WTC11 (cell line): ENCODE measurements around the gene AGA. TPM values are rescaled to one million over a fixed set of nuclear protein-coding genes. Genes with fewer than 3 reads are reported as not detected.

Experiments used
- ATAC-seq: fragments of 200-7000 bp; cut with Tn5 transposase; 2 replicates; pipeline ENCODE4 v1.10.0; 2021; ENCODE audit warnings: mild to moderate bottlenecking, moderate library complexity
- CTCF ChIA-PET: fragments of 300-600 bp; sonication (Branson Sonifier 250); formaldehyde crosslinking; loops from one replicate; lab custom pipeline; 2021; ENCODE audit warnings: antibody characterized with exemption; lab: Charles Lee
- POLR2A ChIA-PET: fragments of 350-600 bp; sonication (Branson Sonifier 250); formaldehyde crosslinking; loops from one replicate; lab custom pipeline; 2021; ENCODE audit warnings: antibody characterized with exemption; lab: Charles Lee
- DNase-seq: peaks from one replicate; pipeline ENCODE4 v3.0.0; 2021; ENCODE audit warnings: low spot score
- H3K27ac Mint-ChIP-seq: 2 replicates; pipeline ENCODE4 v1.8.0; 2021; ENCODE audit warnings: mixed read lengths
- H3K27me3 Mint-ChIP-seq: 2 replicates; pipeline ENCODE4 v1.8.0; 2021; ENCODE audit warnings: low read depth, mild to moderate bottlenecking, moderate library complexity, mixed read lengths
- H3K36me3 Mint-ChIP-seq: 2 replicates; pipeline ENCODE4 v1.8.0; 2021; ENCODE audit warnings: mixed read lengths
- H3K4me1 Mint-ChIP-seq: 2 replicates; pipeline ENCODE4 v1.8.0; 2022; ENCODE audit warnings: mixed read lengths
- H3K4me3 Mint-ChIP-seq: 2 replicates; pipeline ENCODE4 v1.8.0; 2021; ENCODE audit warnings: mild to moderate bottlenecking, moderate library complexity, mixed read lengths
- H3K9me3 Mint-ChIP-seq: 2 replicates; pipeline ENCODE4 v1.8.0; 2021; ENCODE audit warnings: mixed read lengths
- CREB1 ChIP-seq: sonication (generic); formaldehyde crosslinking; IDR thresholded peaks from 2 replicates; pipeline ENCODE4 v1.8.0; 2023; ENCODE audit warnings: mild to moderate bottlenecking, missing genetic modification reagents
- HMGA2 ChIP-seq: fragments of 250-450 bp; sonication (Bioruptor Pico); IDR thresholded peaks from 2 replicates; pipeline ENCODE4 v1.4.0; 2021; ENCODE audit warnings: mild to moderate bottlenecking, moderate library complexity
- IRF2 ChIP-seq: sonication (generic); formaldehyde crosslinking; IDR thresholded peaks from 2 replicates; pipeline ENCODE4 v1.8.0; 2022; ENCODE audit warnings: low read depth, missing genetic modification reagents, borderline replicate concordance
- JUN ChIP-seq: sonication (generic); formaldehyde crosslinking; IDR thresholded peaks from 2 replicates; pipeline ENCODE4 v1.8.0; 2023; ENCODE audit warnings: mild to moderate bottlenecking, missing genetic modification reagents
- KAT7 ChIP-seq: sonication (generic); formaldehyde crosslinking; IDR thresholded peaks from 2 replicates; pipeline ENCODE4 v1.8.1; 2023; ENCODE audit warnings: missing genetic modification reagents, mild to moderate bottlenecking, borderline replicate concordance
- NFYB ChIP-seq: sonication (generic); formaldehyde crosslinking; conservative IDR thresholded peaks from 2 replicates; pipeline ENCODE4 v1.8.0; 2022; ENCODE audit warnings: low read depth, missing genetic modification reagents
- NR3C1 ChIP-seq: sonication (generic); formaldehyde crosslinking; conservative IDR thresholded peaks from 2 replicates; pipeline ENCODE4 v1.8.1; 2023; ENCODE audit warnings: low read depth, mild to moderate bottlenecking, missing genetic modification reagents
- SOX15 ChIP-seq: fragments of 250-450 bp; sonication (Bioruptor Pico); IDR thresholded peaks from 2 replicates; pipeline ENCODE4 v1.9.0; 2021; ENCODE audit warnings: mild to moderate bottlenecking
- ZNF121 ChIP-seq: sonication (generic); formaldehyde crosslinking; IDR thresholded peaks from 2 replicates; pipeline ENCODE4 v1.8.0; 2023; ENCODE audit warnings: missing genetic modification reagents
- ZNF416 ChIP-seq: fragments of 250-450 bp; sonication (Bioruptor Pico); IDR thresholded peaks from 2 replicates; pipeline ENCODE4 v1.9.0; 2021; ENCODE audit warnings: mild to moderate bottlenecking, inconsistent platforms
- ZNF423 ChIP-seq: fragments of 250-450 bp; sonication (Bioruptor Pico); IDR thresholded peaks from 2 replicates; pipeline ENCODE4 v2.1.2; 2022; ENCODE audit warnings: mild to moderate bottlenecking, moderate library complexity
- ZNF671 ChIP-seq: fragments of 250-450 bp; sonication (Bioruptor Pico); IDR thresholded peaks from 2 replicates; pipeline ENCODE4 v1.8.0; 2021; ENCODE audit warnings: mild to moderate bottlenecking
- total RNA-seq: library from RNA; stranded (reverse); gene quantifications from 3 replicates; pipeline ENCODE4 v1.2.3, GENCODE V29; 2021
- TF ChIP-seq, protein P1 (sequence below): sonication (generic); formaldehyde crosslinking; IDR thresholded peaks from 2 replicates; pipeline ENCODE4 v1.8.0; 2023; ENCODE audit warnings: missing genetic modification reagents, mild to moderate bottlenecking, borderline replicate concordance
- TF ChIP-seq, protein P2 (sequence below): fragments of 250-450 bp; sonication (Bioruptor Pico); IDR thresholded peaks from 2 replicates; pipeline ENCODE4 v1.9.0; 2021; ENCODE audit warnings: mild to moderate bottlenecking, borderline replicate concordance
- TF ChIP-seq, protein P3 (sequence below): fragments of 250-450 bp; sonication (Bioruptor Pico); conservative IDR thresholded peaks from 2 replicates; pipeline ENCODE4 v1.9.0; 2021; ENCODE audit warnings: mild to moderate bottlenecking
- TF ChIP-seq, protein P4 (sequence below): sonication (generic); formaldehyde crosslinking; IDR thresholded peaks from 2 replicates; pipeline ENCODE4 v1.8.0; 2022; ENCODE audit warnings: mild to moderate bottlenecking, missing genetic modification reagents
- TF ChIP-seq, protein P5 (sequence below): sonication (generic); formaldehyde crosslinking; IDR thresholded peaks from 2 replicates; pipeline ENCODE4 v1.8.1; 2022; ENCODE audit warnings: missing genetic modification reagents, borderline replicate concordance

Gene AGA
- total RNA-seq, 1 experiment from 2014 or later, result 6.8 TPM

DNA sequence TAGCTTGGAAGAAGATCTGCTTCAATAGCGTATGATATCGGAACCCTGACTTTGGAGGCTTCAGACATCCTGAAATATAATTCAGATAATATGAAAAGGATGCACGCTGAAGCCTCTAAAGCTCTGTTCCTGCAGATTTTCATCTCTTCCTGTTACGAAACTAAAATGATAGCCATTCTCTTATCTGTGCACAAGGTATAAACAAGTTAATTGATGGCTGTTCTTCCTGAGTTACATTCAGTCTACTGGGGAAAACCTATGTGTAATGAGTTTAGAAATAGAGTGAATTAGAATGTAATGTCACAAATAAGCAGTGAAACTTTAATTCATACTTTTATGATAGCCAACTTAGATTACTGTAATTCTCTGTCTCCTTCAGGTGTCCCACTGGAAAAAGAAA is 36.8 kb upstream of the AGA start (continued):
- TF ChIP-seq JUN (no peak), IRF2 (CRISPR knock-in tag) (no peak)

DNA sequence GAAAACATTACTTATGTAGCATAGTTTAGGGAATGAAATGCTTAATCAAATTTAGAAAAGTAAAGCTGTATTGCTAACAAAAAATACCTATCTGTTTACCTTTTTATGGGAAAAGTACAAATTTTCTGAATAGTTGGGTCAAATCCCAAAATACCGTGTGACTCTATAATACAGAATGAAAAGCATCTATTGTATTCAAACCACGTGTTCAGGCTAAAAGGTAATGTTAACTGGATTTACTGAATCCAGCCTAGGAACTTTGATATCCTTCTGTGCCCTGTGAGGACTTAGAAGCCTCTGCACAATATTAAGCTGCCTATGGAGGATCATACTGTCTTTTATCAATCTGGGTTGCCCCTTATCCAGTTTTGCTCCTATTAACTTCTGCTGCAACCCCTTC is 36.3 kb upstream of the AGA start:
- no peak for TF ChIP-seq ZNF121 (CRISPR knock-in tag)
- TF ChIP-seq, protein P1, sequence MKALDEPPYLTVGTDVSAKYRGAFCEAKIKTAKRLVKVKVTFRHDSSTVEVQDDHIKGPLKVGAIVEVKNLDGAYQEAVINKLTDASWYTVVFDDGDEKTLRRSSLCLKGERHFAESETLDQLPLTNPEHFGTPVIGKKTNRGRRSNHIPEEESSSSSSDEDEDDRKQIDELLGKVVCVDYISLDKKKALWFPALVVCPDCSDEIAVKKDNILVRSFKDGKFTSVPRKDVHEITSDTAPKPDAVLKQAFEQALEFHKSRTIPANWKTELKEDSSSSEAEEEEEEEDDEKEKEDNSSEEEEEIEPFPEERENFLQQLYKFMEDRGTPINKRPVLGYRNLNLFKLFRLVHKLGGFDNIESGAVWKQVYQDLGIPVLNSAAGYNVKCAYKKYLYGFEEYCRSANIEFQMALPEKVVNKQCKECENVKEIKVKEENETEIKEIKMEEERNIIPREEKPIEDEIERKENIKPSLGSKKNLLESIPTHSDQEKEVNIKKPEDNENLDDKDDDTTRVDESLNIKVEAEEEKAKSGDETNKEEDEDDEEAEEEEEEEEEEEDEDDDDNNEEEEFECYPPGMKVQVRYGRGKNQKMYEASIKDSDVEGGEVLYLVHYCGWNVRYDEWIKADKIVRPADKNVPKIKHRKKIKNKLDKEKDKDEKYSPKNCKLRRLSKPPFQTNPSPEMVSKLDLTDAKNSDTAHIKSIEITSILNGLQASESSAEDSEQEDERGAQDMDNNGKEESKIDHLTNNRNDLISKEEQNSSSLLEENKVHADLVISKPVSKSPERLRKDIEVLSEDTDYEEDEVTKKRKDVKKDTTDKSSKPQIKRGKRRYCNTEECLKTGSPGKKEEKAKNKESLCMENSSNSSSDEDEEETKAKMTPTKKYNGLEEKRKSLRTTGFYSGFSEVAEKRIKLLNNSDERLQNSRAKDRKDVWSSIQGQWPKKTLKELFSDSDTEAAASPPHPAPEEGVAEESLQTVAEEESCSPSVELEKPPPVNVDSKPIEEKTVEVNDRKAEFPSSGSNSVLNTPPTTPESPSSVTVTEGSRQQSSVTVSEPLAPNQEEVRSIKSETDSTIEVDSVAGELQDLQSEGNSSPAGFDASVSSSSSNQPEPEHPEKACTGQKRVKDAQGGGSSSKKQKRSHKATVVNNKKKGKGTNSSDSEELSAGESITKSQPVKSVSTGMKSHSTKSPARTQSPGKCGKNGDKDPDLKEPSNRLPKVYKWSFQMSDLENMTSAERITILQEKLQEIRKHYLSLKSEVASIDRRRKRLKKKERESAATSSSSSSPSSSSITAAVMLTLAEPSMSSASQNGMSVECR, result no peak
- no peak for TF ChIP-seq ZNF671
- no peak for TF ChIP-seq SOX15 (CRISPR knock-in tag)
- no peak for TF ChIP-seq NFYB (CRISPR knock-in tag)
- TF ChIP-seq, protein P2, sequence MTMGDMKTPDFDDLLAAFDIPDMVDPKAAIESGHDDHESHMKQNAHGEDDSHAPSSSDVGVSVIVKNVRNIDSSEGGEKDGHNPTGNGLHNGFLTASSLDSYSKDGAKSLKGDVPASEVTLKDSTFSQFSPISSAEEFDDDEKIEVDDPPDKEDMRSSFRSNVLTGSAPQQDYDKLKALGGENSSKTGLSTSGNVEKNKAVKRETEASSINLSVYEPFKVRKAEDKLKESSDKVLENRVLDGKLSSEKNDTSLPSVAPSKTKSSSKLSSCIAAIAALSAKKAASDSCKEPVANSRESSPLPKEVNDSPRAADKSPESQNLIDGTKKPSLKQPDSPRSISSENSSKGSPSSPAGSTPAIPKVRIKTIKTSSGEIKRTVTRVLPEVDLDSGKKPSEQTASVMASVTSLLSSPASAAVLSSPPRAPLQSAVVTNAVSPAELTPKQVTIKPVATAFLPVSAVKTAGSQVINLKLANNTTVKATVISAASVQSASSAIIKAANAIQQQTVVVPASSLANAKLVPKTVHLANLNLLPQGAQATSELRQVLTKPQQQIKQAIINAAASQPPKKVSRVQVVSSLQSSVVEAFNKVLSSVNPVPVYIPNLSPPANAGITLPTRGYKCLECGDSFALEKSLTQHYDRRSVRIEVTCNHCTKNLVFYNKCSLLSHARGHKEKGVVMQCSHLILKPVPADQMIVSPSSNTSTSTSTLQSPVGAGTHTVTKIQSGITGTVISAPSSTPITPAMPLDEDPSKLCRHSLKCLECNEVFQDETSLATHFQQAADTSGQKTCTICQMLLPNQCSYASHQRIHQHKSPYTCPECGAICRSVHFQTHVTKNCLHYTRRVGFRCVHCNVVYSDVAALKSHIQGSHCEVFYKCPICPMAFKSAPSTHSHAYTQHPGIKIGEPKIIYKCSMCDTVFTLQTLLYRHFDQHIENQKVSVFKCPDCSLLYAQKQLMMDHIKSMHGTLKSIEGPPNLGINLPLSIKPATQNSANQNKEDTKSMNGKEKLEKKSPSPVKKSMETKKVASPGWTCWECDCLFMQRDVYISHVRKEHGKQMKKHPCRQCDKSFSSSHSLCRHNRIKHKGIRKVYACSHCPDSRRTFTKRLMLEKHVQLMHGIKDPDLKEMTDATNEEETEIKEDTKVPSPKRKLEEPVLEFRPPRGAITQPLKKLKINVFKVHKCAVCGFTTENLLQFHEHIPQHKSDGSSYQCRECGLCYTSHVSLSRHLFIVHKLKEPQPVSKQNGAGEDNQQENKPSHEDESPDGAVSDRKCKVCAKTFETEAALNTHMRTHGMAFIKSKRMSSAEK (CRISPR knock-in tag), result no peak
- TF ChIP-seq ZNF416 (CRISPR knock-in tag), result no peak
- no peak for TF ChIP-seq ZNF423 (CRISPR knock-in tag)
- TF ChIP-seq, protein P3, sequence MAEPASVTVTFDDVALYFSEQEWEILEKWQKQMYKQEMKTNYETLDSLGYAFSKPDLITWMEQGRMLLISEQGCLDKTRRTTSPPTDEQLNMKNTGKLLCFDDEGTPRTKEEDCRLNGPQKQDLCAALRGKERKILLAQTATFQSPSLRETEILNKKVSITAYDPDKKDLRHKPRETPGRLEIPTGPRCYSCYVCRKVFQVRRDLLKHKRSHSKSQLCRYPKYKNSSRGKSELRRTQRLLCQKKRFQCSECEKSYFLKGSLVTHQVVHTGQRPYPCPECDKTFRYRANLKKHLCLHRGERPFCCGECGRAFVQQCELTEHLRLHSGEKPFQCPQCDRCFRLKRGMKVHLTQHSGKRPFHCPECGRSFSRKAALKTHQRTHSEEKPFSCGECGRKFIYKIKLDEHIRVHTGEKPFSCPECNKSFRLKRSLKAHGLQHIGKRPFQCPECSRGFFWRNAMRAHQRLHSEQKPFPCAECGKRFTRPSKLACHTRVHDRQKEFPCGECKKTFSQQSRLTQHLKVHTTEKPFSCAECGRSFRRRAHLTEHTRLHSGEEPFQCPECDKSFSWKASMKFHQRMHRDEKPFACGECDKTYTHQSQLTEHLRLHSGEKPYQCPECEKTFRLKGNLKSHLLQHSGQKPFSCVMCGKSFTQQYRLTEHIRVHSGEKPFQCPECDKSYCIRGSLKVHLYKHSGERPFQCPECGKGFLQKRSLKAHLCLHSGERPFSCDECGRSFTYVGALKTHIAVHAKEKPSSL (CRISPR knock-in tag), result no peak
- peaks cover 7% of the 10 kb centered on the region for H3K4me1 Mint-ChIP-seq
- DNase-seq (no peak), ATAC-seq (no peak)
- H3K27ac Mint-ChIP-seq, result no peak overlapping the region
- POLR2A ChIA-PET, result no interaction called here
- H3K4me3 Mint-ChIP-seq, result no peak overlapping the region
- no peaks in the 10 kb centered on the region for H3K9me3 Mint-ChIP-seq
- no peaks in the 10 kb centered on the region for H3K36me3 Mint-ChIP-seq
- H3K27me3 Mint-ChIP-seq, result no peaks in the 10 kb centered on the region
- CTCF ChIA-PET, result interaction anchor here (1.0 kb wide), 1 partner anchor 26 kb away, joined by 3 read pairs; no protein-coding TSS in a partner anchor

DNA sequence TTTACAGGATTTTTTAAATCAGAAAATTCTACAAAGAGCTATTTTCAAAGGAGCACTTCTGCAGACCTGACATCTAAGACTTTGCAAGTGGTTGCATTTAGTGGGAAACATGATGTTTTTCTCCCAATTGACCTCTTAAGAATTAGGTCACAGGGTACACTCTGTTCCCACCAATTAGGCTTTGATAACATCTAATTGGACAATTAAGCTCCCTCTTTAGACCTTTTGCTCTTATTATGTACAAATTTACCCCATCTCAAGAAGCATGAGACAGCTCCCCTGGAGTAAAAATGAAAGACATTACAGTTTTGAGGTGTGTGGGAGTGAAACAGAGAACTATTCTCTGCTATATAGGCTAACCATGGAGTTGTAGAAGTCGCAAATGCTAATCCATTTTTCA is 31.8 kb upstream of the AGA start:
- H3K27ac Mint-ChIP-seq, result no peak overlapping the region
- TF ChIP-seq KAT7 (CRISPR knock-in tag) (no peak), NR3C1 (no peak), HMGA2 (CRISPR knock-in tag) (no peak), CREB1 (CRISPR knock-in tag) (no peak)
- TF ChIP-seq, protein P3 (CRISPR knock-in tag), result no peak
- TF ChIP-seq, protein P4, sequence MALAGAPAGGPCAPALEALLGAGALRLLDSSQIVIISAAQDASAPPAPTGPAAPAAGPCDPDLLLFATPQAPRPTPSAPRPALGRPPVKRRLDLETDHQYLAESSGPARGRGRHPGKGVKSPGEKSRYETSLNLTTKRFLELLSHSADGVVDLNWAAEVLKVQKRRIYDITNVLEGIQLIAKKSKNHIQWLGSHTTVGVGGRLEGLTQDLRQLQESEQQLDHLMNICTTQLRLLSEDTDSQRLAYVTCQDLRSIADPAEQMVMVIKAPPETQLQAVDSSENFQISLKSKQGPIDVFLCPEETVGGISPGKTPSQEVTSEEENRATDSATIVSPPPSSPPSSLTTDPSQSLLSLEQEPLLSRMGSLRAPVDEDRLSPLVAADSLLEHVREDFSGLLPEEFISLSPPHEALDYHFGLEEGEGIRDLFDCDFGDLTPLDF (CRISPR knock-in tag), result no peak
- TF ChIP-seq, protein P5, sequence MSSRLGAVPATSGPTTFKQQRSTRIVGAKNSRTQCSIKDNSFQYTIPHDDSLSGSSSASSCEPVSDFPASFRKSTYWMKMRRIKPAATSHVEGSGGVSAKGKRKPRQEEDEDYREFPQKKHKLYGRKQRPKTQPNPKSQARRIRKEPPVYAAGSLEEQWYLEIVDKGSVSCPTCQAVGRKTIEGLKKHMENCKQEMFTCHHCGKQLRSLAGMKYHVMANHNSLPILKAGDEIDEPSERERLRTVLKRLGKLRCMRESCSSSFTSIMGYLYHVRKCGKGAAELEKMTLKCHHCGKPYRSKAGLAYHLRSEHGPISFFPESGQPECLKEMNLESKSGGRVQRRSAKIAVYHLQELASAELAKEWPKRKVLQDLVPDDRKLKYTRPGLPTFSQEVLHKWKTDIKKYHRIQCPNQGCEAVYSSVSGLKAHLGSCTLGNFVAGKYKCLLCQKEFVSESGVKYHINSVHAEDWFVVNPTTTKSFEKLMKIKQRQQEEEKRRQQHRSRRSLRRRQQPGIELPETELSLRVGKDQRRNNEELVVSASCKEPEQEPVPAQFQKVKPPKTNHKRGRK (CRISPR knock-in tag), result no peak

More for the DNA sequence above, 31.8 kb upstream of the AGA start:
- Mint-ChIP-seq H3K4me1 (no peaks in the 10 kb centered on the region), H3K27me3 (no peaks in the 10 kb centered on the region), H3K4me3 (no peak overlapping the region), H3K9me3 (no peaks in the 10 kb centered on the region), H3K36me3 (no peaks in the 10 kb centered on the region)
- ChIA-PET CTCF (interaction anchor here (1.4 kb wide), 1 partner anchor 31 kb away, joined by 4 read pairs; no protein-coding TSS in a partner anchor), POLR2A (no interaction called here)
- DNase-seq, result no peak
- ATAC-seq, result no peak
